CD4-positive, alpha-beta T cell treated with Interleukin-12 subunit alpha and Interleukin-12 subunit beta, for 1 hour (primary cell): ENCODE data around the gene LAS1L.
"Not testable (repeated sequence)": the region's sequence is repeated elsewhere in the genome, so short reads cannot be mapped to it uniquely, and the experiment has no call there.

ENCODE experiments used
- DNase-seq: peaks from one replicate; pipeline ENCODE4 v3.0.0-alpha.2; 2020

LAS1L gene

GRCh38 chrX:65534450-65535292 is at the start of gene LAS1L:
Gene LAS1L (minus strand): TSS chrX:65534787. CDS start chrX:65534715, 72 bp downstream.
- peak; percentile 94 for DNase-seq

GRCh38 chrX:65582450-65583082 is 48.0 kb upstream of the LAS1L start:
- DNase-seq = no peak

GRCh38 chrX:65581661-65582339 is 47.2 kb upstream of the LAS1L start:
- peak; percentile 68 for DNase-seq

- DNase-seq = no peak
Observed at GRCh38 chrX:65578346-65578745, 43.8 kb upstream of the LAS1L start.

- DNase-seq = no peak
Observed at GRCh38 chrX:65576160-65576559, 41.6 kb upstream of the LAS1L start.

- no peak for DNase-seq
Observed at GRCh38 chrX:65575022-65575421, 40.4 kb upstream of the LAS1L start.

GRCh38 chrX:65574356-65574755 is 39.8 kb upstream of the LAS1L start:
- no peak for DNase-seq

- no peak for DNase-seq
Observed at GRCh38 chrX:65572971-65573370, 38.4 kb upstream of the LAS1L start.

GRCh38 chrX:65562850-65563249 is 28.3 kb upstream of the LAS1L start:
- DNase-seq = not testable (repeated sequence)

GRCh38 chrX:65551489-65552339 is 17.1 kb upstream of the LAS1L start:
- DNase-seq = no peak

- no peak for DNase-seq
Observed at GRCh38 chrX:65551086-65551485, 16.5 kb upstream of the LAS1L start.

GRCh38 chrX:65545456-65545855 is 10.9 kb upstream of the LAS1L start:
- no peak for DNase-seq

GRCh38 chrX:65537229-65537628 is 2.6 kb upstream of the LAS1L start:
- DNase-seq = no peak

- no peak for DNase-seq
Observed at GRCh38 chrX:65536291-65536690, 1.7 kb upstream of the LAS1L start.

GRCh38 chrX:65532016-65532415 is 2.6 kb downstream of the LAS1L start:
- DNase-seq = no peak

- peak; percentile 53 for DNase-seq
Observed at GRCh38 chrX:65528705-65529340, 5.8 kb downstream of the LAS1L start.

- no peak for DNase-seq
Observed at GRCh38 chrX:65528293-65528692, 6.3 kb downstream of the LAS1L start.

GRCh38 chrX:65524139-65524538 is 10.4 kb downstream of the LAS1L start:
- DNase-seq = no peak

- DNase-seq = no peak
Observed at GRCh38 chrX:65522739-65523372, 11.7 kb downstream of the LAS1L start.

GRCh38 chrX:65519530-65519929 is 15.1 kb downstream of the LAS1L start:
- DNase-seq = not testable (repeated sequence)

- DNase-seq = not testable (repeated sequence)
Observed at GRCh38 chrX:65518980-65519379, 15.6 kb downstream of the LAS1L start.

GRCh38 chrX:65517923-65518322 is 16.7 kb downstream of the LAS1L start:
- no peak for DNase-seq
